ENCODE results near the gene SERPINA1.

The SERPINA1 gene

DNA sequence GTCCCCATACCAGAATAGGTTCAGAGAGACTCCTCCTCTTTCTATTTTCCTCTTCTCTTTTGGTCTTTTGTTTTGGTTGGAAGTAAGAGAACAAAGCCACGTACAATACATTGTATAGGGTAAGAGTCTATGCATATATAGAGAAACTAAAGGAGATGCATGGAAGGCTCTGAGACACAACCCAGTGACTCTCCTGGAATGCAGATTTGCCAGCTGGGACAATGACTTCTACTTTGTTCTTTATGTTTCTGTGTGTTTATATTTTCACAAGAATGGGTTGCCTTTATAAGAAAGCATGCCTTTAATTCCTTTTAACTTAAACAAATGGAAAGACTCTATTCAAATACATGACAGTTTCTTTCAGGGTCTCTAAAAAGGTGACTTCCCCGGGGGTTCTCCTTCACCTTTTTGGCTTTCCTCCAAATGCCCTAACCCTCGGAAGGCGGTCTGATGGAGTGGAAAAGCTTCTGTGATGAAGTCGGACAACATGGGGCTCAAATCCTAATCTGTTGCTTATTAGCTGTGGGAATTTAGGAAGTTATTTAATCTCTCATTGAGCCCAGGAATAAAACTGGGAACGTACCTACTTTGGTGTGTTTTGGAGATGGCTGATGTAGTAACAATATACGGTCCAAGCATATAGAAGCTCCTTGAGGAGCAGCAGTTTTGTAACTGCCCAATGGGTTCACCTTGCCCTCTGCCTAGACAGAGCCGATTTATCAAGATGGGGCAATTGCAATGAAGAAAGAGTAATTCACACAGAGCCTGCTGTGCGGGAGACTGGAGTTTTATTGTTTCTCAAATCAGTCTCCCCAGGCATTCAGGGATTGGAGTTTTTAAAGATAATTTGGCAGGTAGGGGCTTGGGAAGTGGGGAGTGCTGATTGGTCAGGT, 9.1 kb upstream of the SERPINA1 start:
- DNase-seq: no peak

DNA sequence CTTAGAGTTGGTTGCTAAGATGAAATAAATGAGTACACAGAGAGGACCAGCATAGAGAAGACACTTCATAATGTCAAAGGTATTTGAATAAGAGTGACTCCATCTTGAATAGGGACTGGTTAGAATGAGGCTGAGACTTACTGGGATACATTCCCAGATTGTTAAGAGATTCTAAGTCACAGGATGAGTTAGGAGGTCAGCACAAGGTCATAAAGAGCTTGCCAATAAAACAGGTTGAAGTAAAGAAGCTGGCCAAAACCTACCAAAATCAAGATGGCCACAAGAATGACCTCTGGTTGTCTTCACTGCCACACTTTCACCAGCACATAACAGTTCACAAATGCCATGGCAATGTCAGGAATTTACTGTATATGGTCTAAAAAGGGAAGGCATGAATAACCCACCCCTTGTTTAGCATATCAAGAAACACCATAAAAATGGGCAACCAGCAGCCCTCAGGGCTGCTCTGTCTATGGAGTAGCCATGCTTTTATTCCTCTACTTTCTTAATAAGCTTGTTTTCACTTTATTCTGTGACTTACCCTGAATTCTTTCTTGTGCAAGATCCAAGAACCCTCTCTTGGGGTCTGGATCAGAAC, 8.3 kb upstream of the SERPINA1 start:
- no peak for DNase-seq

DNA sequence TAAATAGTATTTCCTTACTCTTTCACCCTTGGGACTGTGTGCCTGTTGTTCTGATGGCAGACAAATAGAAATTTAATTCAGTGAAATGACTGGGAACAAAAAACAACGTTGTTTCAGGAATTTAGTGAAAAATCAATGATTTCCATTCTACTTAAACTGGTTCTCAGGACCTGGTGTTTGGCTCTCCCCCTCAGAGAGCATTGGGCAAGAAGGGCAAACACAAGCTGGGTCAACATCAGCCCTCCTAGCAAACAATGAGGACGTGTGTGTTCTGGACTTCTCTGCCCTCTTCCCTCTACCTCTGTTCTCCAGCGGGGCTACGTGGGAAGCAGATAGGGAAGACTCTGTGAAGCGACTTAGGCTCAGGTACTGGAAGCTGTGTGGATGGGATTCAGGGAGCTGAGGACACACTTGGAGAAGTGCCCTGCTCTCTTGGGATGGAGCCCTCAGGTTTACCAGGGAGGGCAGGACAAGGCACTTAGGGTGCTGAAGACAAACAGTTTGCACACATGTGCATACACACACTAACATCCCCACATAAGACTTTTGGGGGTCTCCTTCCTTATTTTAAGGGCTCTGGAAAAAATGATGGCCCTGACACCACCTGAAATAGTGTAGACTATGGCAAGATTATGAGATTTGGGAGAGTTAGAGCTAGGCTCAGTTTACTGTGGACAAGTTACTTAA, 7.6 kb upstream of the SERPINA1 start:
- no peak for DNase-seq

DNA sequence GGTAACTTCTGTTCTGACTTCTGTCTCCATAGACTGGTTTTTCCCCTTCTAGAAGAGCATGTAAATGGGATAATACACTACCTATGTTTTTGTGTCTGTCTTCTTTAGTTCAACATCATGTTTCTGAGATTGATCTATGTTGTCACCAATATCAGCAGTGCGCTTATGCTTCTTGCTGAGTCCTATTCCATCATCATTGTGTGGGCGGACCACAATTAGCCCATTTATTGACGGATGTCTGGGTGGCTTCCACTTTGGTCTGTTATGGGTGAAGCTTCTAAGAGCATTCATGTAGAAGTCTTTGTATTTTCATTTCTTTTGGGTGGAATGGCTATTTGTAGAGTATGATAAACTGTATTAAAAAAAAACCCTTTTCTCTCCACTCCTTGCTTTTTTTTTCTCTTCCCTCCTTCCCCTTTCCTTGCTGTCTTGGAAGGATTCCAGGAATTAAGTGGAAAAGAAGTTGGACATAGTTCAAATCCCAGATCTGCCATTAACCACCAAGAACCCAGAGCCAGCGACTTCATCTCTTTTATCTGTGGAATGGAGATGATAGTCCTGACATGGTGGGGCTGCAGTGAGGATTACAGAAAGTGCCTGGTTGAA, 7.0 kb upstream of the SERPINA1 start:
- DNase-seq: no peak

DNA sequence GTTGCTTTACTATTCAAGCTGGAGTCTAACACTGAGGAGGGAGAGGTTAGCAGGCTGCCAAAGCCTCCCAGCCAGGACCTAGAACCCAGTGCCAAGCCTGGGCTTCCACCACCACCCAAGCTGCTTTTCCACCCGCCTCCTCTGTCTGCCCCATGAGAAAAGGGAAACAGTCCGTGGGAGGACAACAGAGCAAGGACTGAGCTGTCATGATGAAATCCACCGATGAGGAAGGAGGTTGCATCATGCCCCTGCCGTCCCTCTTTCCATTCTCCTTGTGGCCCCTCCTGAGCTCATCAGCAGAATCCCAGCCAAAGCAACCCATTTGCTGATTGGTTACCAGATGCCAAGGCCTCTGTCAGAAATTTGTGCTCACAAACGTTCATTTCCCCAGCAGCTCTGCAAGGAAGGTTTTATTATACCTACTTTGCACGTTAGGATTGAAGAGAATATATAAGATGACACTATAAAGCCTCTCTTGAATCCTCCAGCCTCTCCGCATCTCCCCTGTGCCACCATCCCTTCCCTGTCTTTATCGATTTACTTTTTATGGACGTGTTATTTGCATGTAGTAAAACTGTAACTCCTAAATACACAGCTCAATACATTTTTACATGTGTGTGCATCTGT, 6.3 kb upstream of the SERPINA1 start:
- DNase-seq: no peak

DNA sequence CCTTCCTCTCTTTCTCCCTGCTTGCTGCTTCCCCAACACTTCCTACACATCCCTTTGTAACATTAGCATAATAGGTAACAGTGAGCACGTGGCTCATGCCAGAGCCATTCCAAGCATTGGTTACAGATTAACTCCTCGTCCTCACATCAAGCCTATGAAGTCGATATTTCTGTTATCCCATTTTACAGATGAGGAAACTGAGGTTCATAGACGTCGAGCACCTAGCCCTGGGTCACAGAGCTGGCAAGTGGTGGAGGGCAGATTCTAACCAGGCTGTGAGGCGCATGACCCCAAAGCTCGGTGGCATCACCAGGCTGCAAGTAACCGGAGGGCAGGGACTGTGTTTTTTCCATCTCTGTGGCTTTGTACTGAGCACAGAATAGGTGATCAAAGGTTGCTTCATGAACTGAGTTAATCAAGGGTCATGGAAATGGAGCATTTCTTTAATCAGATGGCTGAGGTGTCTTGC, 5.7 kb upstream of the SERPINA1 start:
- DNase-seq: no peak

DNA sequence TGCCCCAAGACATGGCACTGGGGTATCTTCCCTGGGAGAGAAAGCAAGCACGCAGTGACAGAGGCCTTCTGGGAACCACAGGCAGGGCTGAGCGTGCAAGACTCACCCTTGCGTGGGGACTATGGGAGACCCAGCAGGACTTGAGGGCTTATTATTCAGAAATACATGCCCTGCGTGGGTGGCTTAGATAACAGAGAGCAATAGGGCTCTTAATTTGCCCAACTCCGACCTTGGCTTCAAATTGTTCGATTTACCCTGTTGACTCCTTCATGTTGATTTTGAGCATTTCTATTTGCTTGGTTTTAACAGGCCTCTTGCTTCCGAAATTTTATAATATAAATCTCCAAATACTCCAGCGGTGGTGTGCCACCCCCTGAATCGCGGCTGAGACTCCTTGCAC, 5.1 kb upstream of the SERPINA1 start:
- no peak for DNase-seq

DNA sequence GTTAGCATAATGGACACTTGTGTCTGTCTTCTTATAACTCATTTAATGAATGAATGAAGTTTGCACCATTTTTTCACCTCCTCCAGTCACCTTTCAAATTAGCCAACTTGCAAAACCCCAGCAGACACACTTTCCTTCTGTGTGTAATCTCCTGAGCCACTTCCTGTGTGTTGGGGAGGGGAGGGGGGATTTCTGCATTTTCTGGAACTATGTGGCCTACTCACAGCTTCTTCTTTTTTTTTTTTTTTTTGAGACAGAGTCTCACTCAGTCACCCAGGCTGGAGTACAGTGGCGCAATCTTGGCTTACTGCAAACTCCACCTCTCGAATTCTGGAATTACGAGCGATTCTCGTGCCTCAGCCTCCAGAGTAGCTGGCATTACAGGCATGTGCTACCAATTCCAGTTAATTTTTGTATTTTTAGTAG, 4.1 kb upstream of the SERPINA1 start:
- DNase-seq: no peak

DNA sequence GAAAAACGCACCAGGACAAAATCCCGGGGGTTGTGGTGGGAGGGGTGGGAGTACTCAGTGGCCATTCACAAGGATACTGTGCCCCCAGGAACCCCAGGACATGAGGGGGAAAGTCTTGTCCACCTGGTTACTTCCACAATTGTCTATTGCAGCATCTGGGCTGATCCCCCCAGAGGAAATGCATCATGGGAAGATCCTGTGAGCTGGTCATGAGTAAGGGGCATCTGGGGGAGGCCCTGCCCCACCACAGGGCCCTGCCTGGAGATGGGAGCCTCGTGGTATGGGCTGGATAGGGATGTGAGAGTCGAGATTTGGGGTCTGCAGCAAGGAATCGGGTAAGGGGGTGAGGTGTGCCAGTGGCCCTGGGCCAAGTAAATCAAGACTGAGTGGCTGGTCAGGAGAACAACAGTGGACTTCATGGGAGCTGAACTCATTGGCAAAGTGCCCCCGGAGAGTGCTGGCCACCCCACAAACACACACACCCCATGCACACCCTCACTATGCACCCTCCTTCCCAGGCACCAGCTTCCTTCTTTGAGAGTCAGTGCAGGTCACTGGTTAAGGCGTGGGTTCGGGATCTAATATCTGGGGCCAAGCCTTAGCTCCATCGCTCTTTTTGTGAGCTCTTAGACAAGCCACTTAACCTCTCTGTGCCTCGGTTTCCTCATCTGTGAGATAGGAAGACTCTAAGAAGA, 3.0 kb upstream of the SERPINA1 start:
- DNase-seq: no peak

DNA sequence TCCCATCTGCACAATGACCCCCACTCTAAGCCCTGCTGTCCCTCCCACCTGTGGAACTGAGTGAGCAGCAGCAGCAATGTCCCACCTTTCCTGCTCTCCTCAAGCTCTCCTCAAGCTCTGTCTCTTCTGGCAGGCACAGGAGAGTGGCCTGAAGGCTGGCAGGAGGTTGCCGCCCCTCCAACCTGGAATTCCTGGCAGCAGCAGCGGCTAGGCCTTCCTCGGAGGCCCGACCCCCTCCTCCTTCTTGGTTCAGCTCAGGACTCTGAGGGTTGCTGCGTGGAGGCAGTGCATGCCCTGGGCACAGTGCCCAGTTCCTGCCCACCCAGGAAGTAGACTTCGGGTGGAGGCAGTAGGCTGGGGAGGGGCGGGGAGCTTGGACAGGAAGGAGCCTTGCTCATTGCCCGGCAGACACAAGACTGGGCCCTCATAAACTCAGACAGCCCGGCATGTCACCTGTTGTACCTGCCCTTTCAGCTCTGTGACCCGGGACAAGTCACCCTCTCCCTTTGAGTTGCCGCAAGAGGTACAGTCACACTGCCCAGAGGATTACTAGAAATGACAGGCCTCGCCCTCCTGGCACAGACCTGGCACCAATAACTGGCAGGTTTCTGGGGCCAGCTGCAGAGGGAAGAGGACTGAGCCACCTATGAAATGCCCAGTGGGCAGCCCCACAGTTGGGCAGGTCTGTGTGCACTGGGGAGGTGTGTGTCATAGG, 2.1 kb upstream of the SERPINA1 start:
- DNase-seq: no peak

DNA sequence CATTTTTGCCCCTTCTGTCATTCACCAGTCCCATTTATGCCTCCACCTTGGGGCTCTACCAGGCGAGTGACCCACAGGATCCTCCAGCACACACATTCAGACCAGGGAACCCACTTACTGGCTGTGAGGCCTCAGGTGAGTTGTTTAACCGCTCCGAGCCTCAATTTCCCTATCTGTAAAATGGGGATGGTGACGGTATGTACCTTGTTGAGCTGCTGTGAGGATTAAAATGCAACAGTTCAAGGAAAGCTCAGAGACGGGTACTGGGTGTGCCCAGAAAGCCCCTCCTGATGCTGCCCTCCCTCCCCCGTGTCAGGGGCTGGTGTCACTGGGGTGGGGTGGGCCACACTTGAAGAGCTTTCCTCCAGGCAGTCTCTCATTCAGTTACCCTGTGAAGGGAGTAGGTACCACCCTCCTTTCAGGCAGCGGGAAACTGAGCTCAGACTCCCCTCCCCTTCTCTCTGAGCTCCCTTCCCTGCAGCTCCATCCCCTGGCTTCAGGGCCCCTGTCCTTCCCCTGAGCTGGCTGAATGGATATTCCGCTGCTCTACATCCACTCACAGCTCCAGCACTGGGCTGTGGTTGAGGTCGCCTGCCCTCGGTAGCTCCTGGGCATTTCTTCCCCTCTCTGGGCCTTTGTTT, 1.4 kb upstream of the SERPINA1 start:
- no peak for DNase-seq

DNA sequence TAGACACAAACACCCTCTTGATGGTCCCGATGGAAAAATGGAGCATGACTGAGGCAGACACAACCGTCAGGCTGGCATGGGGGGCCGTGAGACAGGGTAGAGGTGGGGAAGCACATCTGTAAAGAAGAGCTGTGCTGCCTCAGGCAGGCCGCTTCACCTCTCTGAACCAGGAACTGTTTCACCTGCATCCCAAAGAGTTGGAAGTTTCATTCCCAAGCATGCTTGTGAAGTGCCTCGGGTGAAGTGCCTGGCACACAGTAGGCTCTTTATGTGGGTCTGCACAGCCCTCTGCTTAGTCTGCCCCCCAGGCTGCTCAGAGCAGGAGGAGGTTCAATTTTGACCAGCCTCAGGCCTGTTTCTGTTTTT, 685 bp upstream of the SERPINA1 start:
- no peak for DNase-seq

DNA sequence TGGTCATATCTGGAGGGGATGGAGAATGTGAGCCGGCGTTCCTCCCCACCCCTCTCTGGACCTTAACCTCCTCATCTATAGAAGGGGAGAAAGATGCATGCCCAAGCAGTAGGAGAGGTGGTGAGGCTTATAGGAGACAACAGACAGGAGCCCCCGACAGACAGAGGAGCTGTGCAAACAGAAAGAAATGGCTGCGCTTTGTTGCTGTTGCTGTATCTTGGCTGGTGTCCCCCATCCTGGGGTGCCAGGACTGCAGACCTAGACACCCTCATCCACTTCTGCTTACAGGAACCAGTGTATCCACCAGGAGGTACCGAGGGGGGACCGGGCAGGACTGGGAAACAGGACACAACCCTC, 397 bp downstream of the SERPINA1 start:
- no peak for DNase-seq

DNA sequence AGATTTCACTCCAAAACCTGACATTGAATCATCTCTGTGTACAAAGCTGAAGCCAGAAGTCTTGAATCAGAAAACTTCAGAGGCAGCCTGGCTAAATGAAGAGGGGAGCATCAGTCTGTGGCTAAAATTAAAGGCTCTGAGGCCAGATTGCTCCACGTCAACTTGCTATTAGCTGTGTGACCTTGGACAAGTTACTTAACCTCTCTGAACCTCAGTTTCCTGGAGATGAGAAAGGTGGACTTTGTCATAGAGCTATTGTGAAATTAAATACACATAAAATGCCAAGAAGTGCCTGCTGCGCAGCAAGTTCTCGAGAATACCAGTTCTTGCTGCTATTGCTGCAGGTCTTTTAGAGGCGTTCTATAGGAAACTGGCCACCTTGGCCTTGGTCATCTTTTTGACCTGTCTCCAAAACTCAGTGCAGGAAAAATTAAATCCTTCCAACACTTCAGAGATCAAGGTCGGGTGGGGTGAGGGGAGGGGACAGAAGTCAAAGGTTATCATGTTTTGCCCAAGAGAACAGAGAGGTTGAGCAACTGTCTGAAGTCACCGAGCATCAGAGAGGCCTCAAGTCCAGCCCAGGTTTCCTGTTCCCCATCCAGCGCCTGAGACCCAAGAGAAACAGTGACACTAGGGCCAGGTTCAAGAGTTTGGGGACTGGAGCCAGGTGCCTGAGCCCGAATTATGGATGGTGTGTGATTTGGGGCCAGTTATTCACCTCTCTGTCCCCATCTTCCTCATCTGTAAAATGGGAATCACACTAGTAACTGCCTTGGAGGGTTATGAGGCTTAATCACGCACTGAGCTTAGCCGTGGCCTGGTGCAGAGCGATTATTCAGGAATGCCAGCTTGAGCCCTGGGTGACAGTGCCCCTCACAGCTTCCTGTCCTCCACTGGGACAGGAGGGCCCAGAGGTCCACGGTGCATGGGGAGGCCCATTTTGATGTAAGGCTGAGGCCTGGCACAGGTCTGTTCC, 1.1 kb downstream of the SERPINA1 start:
- no peak for DNase-seq

DNA sequence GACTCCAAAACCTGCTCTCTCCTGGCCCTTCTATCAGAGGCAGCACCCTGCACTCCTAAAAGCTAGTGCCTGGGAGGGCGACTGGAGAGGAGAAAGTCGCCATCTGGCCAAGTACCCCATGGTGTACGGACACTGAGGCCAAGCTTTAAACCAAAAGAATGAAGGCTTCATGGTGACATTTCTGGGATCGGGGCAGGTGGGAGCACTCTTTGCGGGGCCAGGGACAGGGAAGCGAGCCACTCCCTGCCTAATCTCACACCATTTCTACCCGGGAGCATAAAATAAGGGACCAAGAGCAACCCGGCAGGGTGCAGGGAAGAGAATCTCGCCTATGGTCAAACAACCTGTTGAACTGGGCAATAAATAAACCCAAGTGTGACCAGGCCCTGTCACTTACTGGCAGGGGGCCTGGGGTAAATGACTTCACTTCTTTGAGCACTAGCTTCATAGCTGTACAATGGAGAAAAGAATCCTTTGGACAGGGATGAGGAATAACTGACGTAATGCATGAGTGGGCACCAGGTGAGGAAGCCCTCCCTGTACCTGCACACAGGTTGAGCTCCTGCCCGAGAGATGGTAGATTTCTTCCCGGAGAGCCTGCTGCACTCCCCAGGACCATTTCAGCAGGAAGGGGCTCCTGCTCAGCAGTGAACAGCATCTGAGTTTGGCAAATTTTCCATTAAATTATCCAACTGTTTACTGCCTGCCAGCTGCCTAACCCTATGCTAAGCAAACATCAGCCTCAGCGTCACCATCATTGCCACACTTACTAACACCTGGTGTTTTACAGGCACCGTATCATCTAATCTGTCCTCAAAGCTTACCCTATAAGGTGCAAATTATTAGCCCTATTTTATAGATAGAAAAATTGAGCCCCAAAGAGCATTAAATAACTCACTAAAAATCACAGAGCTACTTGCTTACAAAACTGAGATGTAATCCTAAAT, 2.0 kb downstream of the SERPINA1 start:
- DNase-seq: no peak

DNA sequence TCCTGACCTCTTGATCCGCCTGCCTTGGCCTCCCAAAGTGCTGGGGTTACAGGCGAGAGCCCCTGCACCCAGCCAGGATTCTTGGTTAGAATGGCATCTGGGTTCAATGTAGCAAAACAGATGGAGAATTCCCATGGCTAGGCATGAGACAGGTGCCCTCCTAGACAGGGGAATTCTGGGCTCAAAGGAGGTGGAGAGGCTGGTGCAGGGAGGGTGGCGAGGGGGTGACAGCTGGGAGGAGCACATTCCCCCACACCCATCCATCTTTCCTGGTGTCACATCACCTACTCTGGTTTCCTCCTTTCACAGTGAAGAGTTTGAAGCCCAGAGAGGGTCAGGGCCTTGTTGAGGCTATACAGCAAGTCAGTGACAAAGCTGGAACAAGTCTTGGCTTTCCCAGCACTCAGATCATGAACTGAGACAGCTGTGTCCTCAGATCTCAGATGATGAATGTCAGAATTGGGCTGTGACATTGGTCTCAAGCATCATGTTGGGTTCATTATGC, 2.8 kb downstream of the SERPINA1 start:
- DNase-seq: no peak

DNA sequence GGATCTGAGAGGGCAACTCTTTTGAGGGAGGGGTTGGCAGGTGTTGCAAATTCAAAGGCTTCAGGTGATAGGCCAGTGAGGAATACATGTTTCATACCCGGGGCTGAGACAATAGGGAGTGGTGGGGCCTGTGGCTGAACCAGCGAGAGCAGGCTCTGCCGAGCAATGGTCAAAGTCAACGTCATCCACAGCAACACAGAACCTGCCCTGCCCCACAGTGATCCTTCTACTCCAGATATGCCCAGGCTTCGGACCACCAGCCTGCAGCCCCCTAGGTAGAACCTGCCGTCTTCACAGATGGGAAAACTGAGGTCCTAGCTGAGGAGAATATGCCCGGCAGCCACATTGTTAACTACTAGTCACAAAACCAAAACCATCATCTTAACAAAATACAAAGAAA, 4.1 kb downstream of the SERPINA1 start:
- DNase-seq: no peak

DNA sequence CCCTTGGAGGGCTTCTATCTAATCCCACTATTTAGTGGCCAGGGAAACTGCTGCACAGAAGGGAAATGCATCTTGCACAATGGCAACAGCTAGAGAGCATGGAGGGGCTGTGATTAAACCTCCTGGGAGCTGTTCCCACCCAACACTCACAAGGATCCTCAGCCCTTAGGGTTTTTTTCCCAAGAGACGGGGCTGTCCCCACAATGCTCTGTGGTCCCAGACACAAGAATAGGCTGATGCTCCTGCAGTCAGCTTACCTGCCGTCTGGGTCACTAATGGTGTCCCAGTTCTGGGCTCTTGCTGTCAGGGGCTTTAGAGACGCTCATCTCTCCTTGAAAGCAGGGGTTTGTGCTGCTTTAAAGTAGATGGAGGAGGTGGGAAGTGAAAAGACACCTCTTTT, 4.6 kb downstream of the SERPINA1 start:
- no peak for DNase-seq

Measured in NCI-H1417 treated with DMSO at 0.1 percent for 48 hours (cell line).